Cardiac fibroblast (primary cell): ENCODE results near the gene TBL2.
A peak's percentile ranks its signal among the peaks of the same experiment; 100 is the strongest.

Source experiments
- DNase-seq, 2 donors: peaks; one replicate each; pipeline versions ENCODE4 v3.0.0 to v3.0.0-alpha.2; 2010; ENCODE audit warnings: low read depth in 2 of 2
- H3K4me3 ChIP-seq, 2 donors: replicated peaks in 1 of 2; 1 replicate in 1 of 2; 2 replicates in 1 of 2; pipeline ENCODE4 v1.5.1; 2011; ENCODE audit warnings: low read depth in 2 of 2, low read length in 2 of 2, mild to moderate bottlenecking in 2 of 2, moderate library complexity in 1 of 2
- TF ChIP-seq, protein P1 (sequence below): IDR thresholded peaks from one replicate; pipeline ENCODE4 v1.5.1; 2011; ENCODE audit warnings: low read depth, mild to moderate bottlenecking, low read length, inconsistent platforms

TBL2 gene, protein sequence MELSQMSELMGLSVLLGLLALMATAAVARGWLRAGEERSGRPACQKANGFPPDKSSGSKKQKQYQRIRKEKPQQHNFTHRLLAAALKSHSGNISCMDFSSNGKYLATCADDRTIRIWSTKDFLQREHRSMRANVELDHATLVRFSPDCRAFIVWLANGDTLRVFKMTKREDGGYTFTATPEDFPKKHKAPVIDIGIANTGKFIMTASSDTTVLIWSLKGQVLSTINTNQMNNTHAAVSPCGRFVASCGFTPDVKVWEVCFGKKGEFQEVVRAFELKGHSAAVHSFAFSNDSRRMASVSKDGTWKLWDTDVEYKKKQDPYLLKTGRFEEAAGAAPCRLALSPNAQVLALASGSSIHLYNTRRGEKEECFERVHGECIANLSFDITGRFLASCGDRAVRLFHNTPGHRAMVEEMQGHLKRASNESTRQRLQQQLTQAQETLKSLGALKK

DNA sequence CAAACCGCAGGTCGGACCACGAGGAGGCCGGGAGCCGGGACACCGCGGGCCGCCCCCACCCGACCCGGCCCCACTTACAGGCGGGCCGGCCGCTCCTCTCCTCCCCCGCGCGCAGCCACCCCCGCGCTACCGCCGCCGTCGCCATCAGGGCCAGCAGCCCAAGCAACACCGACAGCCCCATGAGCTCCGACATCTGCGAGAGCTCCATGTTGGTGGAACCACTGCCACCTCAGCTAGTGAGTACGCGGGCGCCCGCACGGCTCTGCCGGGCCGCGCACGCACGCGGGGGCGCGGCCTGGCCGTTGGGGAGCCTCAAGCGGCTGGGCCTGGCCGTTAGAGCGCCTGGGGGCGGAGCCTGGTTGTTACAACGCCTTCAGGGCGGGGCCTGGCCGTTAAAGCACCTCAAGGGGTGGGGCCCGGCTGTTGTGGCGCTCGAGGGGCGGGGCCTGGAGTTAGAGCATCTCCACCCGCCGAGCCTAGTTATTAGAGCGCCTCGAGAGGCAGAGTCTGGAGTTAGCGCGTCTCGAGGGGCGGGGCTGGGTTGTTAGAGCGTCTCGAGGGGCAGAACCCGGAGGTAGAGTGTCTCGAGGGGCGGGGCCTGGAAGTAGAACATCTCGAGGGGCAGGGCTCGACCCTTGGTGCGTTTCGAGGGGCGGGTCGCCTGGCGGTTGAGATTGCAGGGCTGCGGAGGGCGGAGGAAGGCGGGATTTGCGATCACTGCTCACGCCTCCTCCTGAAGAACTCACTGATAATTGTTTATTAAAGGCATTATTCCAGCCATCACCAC, at the start of gene TBL2:
TBL2 (minus strand) TSS at position 238 of the 787 bp plus-strand sequence; CDS start at position 208, 30 bp downstream.
- peak; percentile 99 for DNase-seq

DNA sequence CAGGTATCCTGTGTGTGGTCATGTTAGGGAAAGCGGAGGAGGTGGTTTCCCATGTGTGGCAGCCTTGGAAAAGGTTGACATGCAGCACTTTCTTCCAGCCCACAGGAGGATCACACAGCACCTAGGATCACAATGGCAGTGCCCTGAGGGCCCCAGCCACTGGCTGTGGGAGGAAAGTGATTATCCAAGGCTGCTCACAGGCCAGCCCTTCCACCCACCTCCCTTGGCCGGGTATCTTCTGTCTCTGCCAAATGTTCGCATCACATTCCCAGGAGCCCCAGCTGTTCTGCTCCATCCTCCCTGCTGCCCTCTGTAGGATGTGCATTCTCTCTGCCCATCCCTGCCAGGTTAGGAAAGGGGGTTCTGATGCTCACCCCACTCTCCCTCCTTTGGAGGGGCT, 48.4 kb upstream of the TBL2 start:
- DNase-seq, result peak; percentile 10 to 41
- TF ChIP-seq, protein P1, sequence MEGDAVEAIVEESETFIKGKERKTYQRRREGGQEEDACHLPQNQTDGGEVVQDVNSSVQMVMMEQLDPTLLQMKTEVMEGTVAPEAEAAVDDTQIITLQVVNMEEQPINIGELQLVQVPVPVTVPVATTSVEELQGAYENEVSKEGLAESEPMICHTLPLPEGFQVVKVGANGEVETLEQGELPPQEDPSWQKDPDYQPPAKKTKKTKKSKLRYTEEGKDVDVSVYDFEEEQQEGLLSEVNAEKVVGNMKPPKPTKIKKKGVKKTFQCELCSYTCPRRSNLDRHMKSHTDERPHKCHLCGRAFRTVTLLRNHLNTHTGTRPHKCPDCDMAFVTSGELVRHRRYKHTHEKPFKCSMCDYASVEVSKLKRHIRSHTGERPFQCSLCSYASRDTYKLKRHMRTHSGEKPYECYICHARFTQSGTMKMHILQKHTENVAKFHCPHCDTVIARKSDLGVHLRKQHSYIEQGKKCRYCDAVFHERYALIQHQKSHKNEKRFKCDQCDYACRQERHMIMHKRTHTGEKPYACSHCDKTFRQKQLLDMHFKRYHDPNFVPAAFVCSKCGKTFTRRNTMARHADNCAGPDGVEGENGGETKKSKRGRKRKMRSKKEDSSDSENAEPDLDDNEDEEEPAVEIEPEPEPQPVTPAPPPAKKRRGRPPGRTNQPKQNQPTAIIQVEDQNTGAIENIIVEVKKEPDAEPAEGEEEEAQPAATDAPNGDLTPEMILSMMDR, result no peak
- no peak overlapping the region for H3K4me3 ChIP-seq

More for the DNA sequence above, at the start of gene TBL2:
- TF ChIP-seq, protein P1, result peak; percentile 12
- peak within 1 kb of the TSS; percentile 82 to 87 for H3K4me3 ChIP-seq

DNA sequence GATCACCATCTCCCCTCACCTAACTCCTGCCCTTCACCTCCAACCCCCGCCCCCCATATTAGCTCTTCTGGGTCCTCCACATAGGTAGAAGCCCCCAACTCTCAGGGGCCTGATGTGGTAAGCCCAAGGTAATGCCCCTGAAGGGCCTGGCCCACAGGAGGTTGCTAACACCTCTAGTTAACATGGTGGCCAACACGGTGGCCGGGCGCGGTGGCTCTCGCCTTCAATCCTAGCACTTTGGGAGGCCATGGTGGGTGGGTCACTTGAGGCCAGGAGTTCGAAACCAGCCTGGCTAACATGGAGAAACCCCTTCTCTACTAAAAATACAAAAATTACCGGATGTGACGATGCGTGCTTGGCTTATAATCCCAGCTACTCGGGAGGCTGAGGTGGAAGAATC, 46.9 kb upstream of the TBL2 start:
- no peak overlapping the region for H3K4me3 ChIP-seq
- TF ChIP-seq, protein P1, result no peak
- DNase-seq, result no peak

DNA sequence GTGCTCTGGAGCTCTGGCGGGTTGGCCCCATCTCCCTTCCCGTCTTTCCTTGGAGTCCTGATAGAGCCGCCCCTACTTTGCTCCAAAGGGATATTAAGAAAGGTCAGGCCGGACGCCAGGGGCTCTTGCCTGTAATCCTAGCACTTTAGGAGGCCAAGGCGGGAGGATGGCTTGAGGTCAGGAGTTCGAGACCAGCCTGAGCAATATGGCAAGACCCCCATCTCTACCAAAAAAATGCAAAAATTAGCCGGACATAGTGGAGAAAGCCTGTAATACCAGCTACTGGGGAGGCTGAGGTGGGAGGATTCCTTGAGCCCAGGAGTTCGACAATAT, 46.3 kb upstream of the TBL2 start:
- no peak overlapping the region for H3K4me3 ChIP-seq
- DNase-seq, result no peak
- TF ChIP-seq, protein P1, result no peak

DNA sequence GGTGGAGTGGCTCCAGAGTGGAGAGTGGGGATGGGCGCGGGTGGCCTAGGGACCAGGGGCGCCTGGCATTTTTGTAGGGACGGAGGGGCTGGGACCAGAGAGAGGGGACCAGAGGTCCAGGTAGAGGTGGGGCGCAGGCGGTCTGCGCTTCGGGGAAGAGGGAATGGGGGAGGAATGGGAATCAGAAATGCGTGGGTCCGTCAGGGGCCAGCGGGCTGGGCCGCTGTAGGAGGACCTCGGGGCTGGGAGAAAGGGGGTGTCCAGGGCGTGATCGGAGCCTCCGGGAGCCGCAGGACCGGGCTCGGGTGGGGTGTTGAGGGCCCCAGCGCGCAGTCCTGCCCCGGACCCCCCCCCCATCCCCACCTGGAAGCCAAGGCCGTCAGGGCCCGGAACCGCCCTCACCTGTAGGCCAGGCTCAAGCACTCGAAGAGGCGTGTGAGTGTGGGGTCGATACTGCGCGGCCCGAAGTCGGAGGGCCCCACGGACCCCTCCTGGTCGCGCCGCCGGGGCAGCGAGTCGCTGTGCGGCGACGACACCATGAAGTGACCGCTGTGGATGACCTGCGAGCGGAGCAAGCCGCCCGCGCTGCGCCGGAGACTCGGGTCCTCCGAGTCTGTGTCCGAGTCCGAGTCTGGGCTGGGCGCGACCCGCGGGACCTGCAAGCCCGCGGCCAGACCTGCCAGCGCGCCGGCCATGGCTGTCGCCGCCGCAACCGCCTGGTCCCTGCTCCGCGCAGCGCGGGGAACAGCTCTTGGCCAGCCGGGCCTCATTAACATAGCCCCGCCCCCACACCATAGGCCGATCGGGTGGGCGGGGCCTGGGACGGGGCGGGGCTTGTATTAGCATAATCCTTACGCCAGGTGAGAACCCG, 45.7 kb upstream of the TBL2 start, which contains the start of gene MLXIPL:
MLXIPL (minus strand) TSS at position 725 of the 871 bp plus-strand sequence; CDS start at position 695, 30 bp downstream.
- H3K4me3 ChIP-seq, result peak within 1 kb of the TSS; percentile 23 to 36
- TF ChIP-seq, protein P1, result no peak

More for the DNA sequence above, 45.7 kb upstream of the TBL2 start, which contains the start of gene MLXIPL:
- DNase-seq, result peak; percentile 42 to 46
